Measurements from ENCODE around the gene ZNF451.

Gene ZNF451

GRCh38 chr6:57147955-57148858 lies 58.2 kb downstream of the ZNF451 start:
- DNase-seq (ENCODE audit: low read depth): no peak
- H3K4me3 ChIP-seq (ENCODE audit: low read length): no peak overlapping the region
- TF ChIP-seq CTCF (conservative IDR thresholded peaks at IDR 0.05; ENCODE audit: low read depth, low read length): no peak

- no peak for TF ChIP-seq CTCF (conservative IDR thresholded peaks at IDR 0.05; ENCODE audit: low read depth, low read length)
- no peak overlapping the region for H3K4me3 ChIP-seq (ENCODE audit: low read length)
- no peak for DNase-seq (ENCODE audit: low read depth)
These were observed 68.7 kb downstream of the ZNF451 start for GRCh38 chr6:57158658-57159057.

- DNase-seq (ENCODE audit: low read depth): no peak
- TF ChIP-seq CTCF (conservative IDR thresholded peaks at IDR 0.05; ENCODE audit: low read depth, low read length): no peak
- no peak overlapping the region for H3K4me3 ChIP-seq (ENCODE audit: low read length)
These were observed 69.1 kb downstream of the ZNF451 start for GRCh38 chr6:57159127-57159526.

- TF ChIP-seq CTCF (conservative IDR thresholded peaks at IDR 0.05; ENCODE audit: low read depth, low read length): no peak
- H3K4me3 ChIP-seq (ENCODE audit: low read length): no peak overlapping the region
- DNase-seq (ENCODE audit: low read depth): no peak
These were observed 72.0 kb downstream of the ZNF451 start for GRCh38 chr6:57162028-57162427.

- no peak for TF ChIP-seq CTCF (conservative IDR thresholded peaks at IDR 0.05; ENCODE audit: low read depth, low read length)
- DNase-seq (ENCODE audit: low read depth): no peak
- H3K4me3 ChIP-seq (ENCODE audit: low read length): no peak overlapping the region
These were observed 72.5 kb downstream of the ZNF451 start for GRCh38 chr6:57162516-57162915.

- DNase-seq (ENCODE audit: low read depth): no peak
- no peak for TF ChIP-seq CTCF (conservative IDR thresholded peaks at IDR 0.05; ENCODE audit: low read depth, low read length)
- H3K4me3 ChIP-seq (ENCODE audit: low read length): no peak overlapping the region
These were observed 74.0 kb downstream of the ZNF451 start for GRCh38 chr6:57163956-57164355.

- H3K4me3 ChIP-seq (ENCODE audit: low read length): no peak overlapping the region
- DNase-seq (ENCODE audit: low read depth): no peak
- no peak for TF ChIP-seq CTCF (conservative IDR thresholded peaks at IDR 0.05; ENCODE audit: low read depth, low read length)
These were observed 75.1 kb downstream of the ZNF451 start for GRCh38 chr6:57165080-57165479.

All from retinal pigment epithelial cell (primary cell).